ENCODE results near the gene EIF1B.

EIF1B gene

DNA sequence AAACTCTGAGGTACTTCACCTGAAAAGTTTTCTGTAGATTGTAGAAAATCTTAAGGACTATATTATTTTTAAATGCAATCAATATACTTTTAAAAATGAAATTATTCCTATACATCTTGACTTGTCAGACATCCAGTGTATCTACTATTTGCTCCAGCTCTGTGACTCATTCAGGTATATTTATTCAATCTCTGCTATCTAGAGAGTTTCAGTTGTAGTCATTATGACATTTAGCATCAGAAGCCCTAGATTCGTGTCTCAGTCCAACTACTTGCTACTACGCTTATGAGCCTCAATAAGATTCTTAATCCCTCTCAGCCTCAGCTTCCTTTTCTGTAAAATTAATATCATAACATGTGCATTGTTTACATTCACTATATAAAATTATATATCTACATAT lies 22.3 kb upstream of the EIF1B start:
- TF ChIP-seq EZH2phosphoT487 (IDR thresholded peaks at IDR 0.05; ENCODE audit: low read depth), result no peak
- TF ChIP-seq, protein P1, sequence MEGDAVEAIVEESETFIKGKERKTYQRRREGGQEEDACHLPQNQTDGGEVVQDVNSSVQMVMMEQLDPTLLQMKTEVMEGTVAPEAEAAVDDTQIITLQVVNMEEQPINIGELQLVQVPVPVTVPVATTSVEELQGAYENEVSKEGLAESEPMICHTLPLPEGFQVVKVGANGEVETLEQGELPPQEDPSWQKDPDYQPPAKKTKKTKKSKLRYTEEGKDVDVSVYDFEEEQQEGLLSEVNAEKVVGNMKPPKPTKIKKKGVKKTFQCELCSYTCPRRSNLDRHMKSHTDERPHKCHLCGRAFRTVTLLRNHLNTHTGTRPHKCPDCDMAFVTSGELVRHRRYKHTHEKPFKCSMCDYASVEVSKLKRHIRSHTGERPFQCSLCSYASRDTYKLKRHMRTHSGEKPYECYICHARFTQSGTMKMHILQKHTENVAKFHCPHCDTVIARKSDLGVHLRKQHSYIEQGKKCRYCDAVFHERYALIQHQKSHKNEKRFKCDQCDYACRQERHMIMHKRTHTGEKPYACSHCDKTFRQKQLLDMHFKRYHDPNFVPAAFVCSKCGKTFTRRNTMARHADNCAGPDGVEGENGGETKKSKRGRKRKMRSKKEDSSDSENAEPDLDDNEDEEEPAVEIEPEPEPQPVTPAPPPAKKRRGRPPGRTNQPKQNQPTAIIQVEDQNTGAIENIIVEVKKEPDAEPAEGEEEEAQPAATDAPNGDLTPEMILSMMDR (IDR thresholded peaks at IDR 0.05; ENCODE audit: low read depth, low read length), result no peak
- 0 out of 2 replicates have a peak, but pooled peaks cover 7% of the 10 kb centered on the region for H3K9me3 ChIP-seq (ENCODE audit: insufficient read depth, low read length)

DNA sequence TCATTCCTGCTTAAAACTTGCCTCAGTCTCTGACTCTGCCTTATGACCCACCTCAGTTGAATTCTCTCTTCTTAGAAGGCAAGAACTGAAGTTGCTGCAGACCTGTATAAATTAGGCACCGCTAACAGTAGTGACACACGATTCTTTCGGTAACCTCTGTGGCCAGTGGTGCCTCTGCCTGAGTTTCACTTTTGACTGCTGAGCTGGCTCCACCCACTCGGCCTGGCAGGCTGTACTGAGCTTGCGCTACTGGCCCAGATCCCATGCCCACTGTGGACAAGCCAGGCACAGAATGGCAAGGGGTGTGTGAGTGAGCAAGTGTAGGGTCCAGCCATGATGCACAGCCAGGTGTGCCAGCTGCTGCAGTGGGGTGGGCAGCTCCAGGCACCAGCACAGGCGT lies 19.1 kb upstream of the EIF1B start:
- Histone ChIP-seq H3K4me2 (ENCODE audit: low read length) (no peak overlapping the region), H3K79me2 (ENCODE audit: low read length) (no peaks in the 10 kb centered on the region), H3K36me3 (replicated peaks; ENCODE audit: low read depth, low read length) (peaks cover 12% of the 10 kb centered on the region), H2AFZ (ENCODE audit: low read depth, low read length) (no peak overlapping the region), H3K27me3 (ENCODE audit: low read depth, low read length) (no peaks in the 10 kb centered on the region), H3K9ac (ENCODE audit: low read length) (no peak overlapping the region), H4K20me1 (ENCODE audit: insufficient read depth, low read length) (no peaks in the 10 kb centered on the region), H3K27ac (ENCODE audit: low read length) (no peak overlapping the region), H3K9me3 (ENCODE audit: insufficient read depth, low read length) (0 out of 2 replicates have a peak, but pooled peaks cover 7% of the 10 kb centered on the region), H3K4me3 (ENCODE audit: low read length) (no peak overlapping the region), H3K4me1 (ENCODE audit: low read length) (peaks cover 5% of the 10 kb centered on the region)
- TF ChIP-seq, protein P1 (IDR thresholded peaks at IDR 0.05; ENCODE audit: low read depth, low read length), result no peak
- TF ChIP-seq EZH2phosphoT487 (IDR thresholded peaks at IDR 0.05; ENCODE audit: low read depth), result no peak

More for the DNA sequence above, 22.3 kb upstream of the EIF1B start:
- no peak overlapping the region for H3K4me3 ChIP-seq (ENCODE audit: low read length)
- no peaks in the 10 kb centered on the region for H3K79me2 ChIP-seq (ENCODE audit: low read length)
- peaks cover 5% of the 10 kb centered on the region for H3K4me1 ChIP-seq (ENCODE audit: low read length)
- H2AFZ ChIP-seq (ENCODE audit: low read depth, low read length), result no peak overlapping the region
- H3K27ac ChIP-seq (ENCODE audit: low read length), result no peak overlapping the region
- H4K20me1 ChIP-seq (ENCODE audit: insufficient read depth, low read length), result no peaks in the 10 kb centered on the region
- H3K9ac ChIP-seq (ENCODE audit: low read length), result no peak overlapping the region
- H3K4me2 ChIP-seq (ENCODE audit: low read length), result no peak overlapping the region
- H3K36me3 ChIP-seq (replicated peaks; ENCODE audit: low read depth, low read length), result peaks cover 12% of the 10 kb centered on the region
- no peaks in the 10 kb centered on the region for H3K27me3 ChIP-seq (ENCODE audit: low read depth, low read length)

DNA sequence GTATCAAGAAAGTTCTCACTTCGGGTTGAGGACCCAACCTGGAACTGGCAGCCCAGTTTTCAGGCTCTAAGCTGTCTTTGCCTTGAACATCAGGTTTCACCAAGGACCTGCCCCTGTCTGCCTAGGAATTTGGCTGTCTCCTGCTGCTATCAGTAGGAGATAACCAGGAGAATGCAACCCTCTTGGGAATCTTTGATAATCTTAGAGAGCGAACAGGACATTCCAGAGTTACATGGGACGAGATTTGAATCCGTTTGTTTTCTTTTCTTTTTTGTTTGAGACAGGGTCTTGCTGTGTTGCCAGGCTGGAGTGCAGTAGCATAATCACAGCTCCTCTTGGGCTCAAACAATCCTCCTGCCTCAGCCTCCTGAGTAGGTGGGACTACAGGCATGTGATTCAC lies 18.0 kb upstream of the EIF1B start:
- Histone ChIP-seq H2AFZ (ENCODE audit: low read depth, low read length) (no peak overlapping the region), H3K27me3 (ENCODE audit: low read depth, low read length) (no peaks in the 10 kb centered on the region), H3K9ac (ENCODE audit: low read length) (no peak overlapping the region), H3K27ac (ENCODE audit: low read length) (no peak overlapping the region), H4K20me1 (ENCODE audit: insufficient read depth, low read length) (no peaks in the 10 kb centered on the region), H3K4me3 (ENCODE audit: low read length) (no peak overlapping the region), H3K36me3 (replicated peaks; ENCODE audit: low read depth, low read length) (peaks cover 12% of the 10 kb centered on the region), H3K4me2 (ENCODE audit: low read length) (no peak overlapping the region), H3K9me3 (ENCODE audit: insufficient read depth, low read length) (0 out of 2 replicates have a peak, but pooled peaks cover 7% of the 10 kb centered on the region), H3K4me1 (ENCODE audit: low read length) (peaks cover 5% of the 10 kb centered on the region), H3K79me2 (ENCODE audit: low read length) (no peaks in the 10 kb centered on the region)
- no peak for TF ChIP-seq EZH2phosphoT487 (IDR thresholded peaks at IDR 0.05; ENCODE audit: low read depth)
- TF ChIP-seq, protein P1 (IDR thresholded peaks at IDR 0.05; ENCODE audit: low read depth, low read length), result no peak

DNA sequence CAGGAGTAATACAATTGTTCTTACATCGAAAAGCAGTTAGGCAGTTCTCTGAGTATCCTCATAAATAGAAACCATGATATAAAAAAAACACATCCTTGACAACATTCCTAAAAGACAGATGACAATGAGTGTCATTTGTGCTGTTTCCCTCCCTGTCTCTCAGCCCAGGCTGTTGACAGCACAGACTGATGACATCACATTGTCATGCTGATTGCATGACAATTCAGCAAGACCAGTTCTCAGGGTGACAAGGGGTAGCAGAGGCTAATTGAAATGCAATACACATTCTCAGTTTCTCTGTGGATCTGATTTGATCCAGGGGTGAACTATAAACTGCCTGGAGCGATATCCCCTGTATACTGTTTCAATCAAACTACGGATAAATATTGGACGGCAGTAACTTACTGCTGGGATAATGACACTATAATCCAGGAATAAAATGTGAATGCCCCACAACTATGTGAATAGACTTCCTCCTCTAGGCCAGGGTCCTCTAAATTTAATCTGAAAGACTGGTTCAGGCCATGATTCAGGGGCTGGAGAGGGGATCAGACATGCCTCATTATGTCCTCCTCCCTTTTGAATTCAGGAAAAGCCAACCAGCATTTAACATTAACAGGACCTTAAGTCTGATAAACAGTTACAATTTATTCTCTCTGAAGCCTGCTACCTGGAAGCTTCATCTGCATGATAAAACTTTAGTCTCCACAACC lies 16.7 kb upstream of the EIF1B start:
- TF ChIP-seq, protein P1 (IDR thresholded peaks at IDR 0.05; ENCODE audit: low read depth, low read length), result no peak
- no peak for TF ChIP-seq EZH2phosphoT487 (IDR thresholded peaks at IDR 0.05; ENCODE audit: low read depth)
- Histone ChIP-seq H3K4me2 (ENCODE audit: low read length) (no peak overlapping the region), H3K4me1 (ENCODE audit: low read length) (no peaks in the 10 kb centered on the region), H3K36me3 (replicated peaks; ENCODE audit: low read depth, low read length) (peaks cover 12% of the 10 kb centered on the region), H3K9me3 (ENCODE audit: insufficient read depth, low read length) (0 out of 2 replicates have a peak, but pooled peaks cover 7% of the 10 kb centered on the region), H3K79me2 (ENCODE audit: low read length) (no peaks in the 10 kb centered on the region), H3K27ac (ENCODE audit: low read length) (no peak overlapping the region), H3K4me3 (ENCODE audit: low read length) (no peak overlapping the region), H2AFZ (ENCODE audit: low read depth, low read length) (no peak overlapping the region), H3K9ac (ENCODE audit: low read length) (no peak overlapping the region), H3K27me3 (ENCODE audit: low read depth, low read length) (no peaks in the 10 kb centered on the region), H4K20me1 (ENCODE audit: insufficient read depth, low read length) (no peaks in the 10 kb centered on the region)
